HepG2 (cell line): ENCODE data around the gene ATP2B3. TPM values are rescaled to one million over a fixed set of nuclear protein-coding genes. Genes with fewer than 3 reads are reported as not detected.

Experiments used
- ATAC-seq: fragments of 200-7000 bp; cut with Tn5 transposase; 3 replicates; pipeline ENCODE4 v1.9.1; 2020; ENCODE audit warnings: mild to moderate bottlenecking, moderate library complexity
- BruUV-seq: library from RNA; stranded (reverse); fragments of 400-500 nt; replicated peaks from 2 replicates; lab custom pipeline; 2021; lab: Mats Ljungman, UMichigan
- CTCF ChIA-PET: fragments of 300-600 bp; formaldehyde crosslinking; extraction: SDS; loops from one replicate; lab custom pipeline; 2021; ENCODE audit warnings: low total read pairs, inconsistent platforms, low intra/inter-chr PET ratio; lab: Yijun Ruan, JAX
- POLR2A ChIA-PET: fragments of 350-600 bp; sonication (Branson Sonifier 250); formaldehyde crosslinking; loops from one replicate; lab custom pipeline; 2020; ENCODE audit warnings: antibody characterized with exemption, inconsistent platforms; lab: Yijun Ruan, JAX
- DNase-seq: peaks from one replicate; pipeline ENCODE4 v3.0.0-alpha.2; 2015; ENCODE audit warnings: low spot score
- FAIRE-seq: peaks from 3 replicates; lab custom pipeline; 2011; peaks lifted over from hg19 to GRCh38; lab: Jason Lieb, UNC
- H2AFZ ChIP-seq: one replicate; pipeline ENCODE4 v1.6.1; 2011; ENCODE audit warnings: low read length, inconsistent platforms
- H3K27ac ChIP-seq: fragments of 300-600 bp; 3 replicates; pipeline ENCODE4 v1.8.0; 2011; ENCODE audit warnings: mixed run types, mild to moderate bottlenecking, mixed read lengths, low read length, inconsistent platforms; ENCODE audit not compliant: insufficient read depth; ENCODE audit errors: extremely low read length
- H3K27me3 ChIP-seq, 2 experiments: fragments of 200-600 bp in 1 of 2; 2 replicates in 1 of 2; 3 replicates in 1 of 2; pipeline versions ENCODE4 v1.6.0 to v1.8.0; 2011; ENCODE audit warnings: low read length in 2 of 2, mild to moderate bottlenecking in 2 of 2, moderate library complexity in 2 of 2, inconsistent platforms in 1 of 2; ENCODE audit not compliant: insufficient read depth in 2 of 2, control insufficient read depth in 1 of 2
- H3K36me3 ChIP-seq, 2 experiments: fragments of 200-600 bp in 1 of 2; replicated peaks in 1 of 2; 2 replicates in 1 of 2; 3 replicates in 1 of 2; pipeline versions ENCODE4 v1.5.1 to v1.8.0; 2011; ENCODE audit warnings: low read length in 2 of 2, inconsistent platforms in 1 of 2; ENCODE audit not compliant: insufficient read depth in 2 of 2, control insufficient read depth in 1 of 2
- H3K4me1 ChIP-seq: 2 replicates; pipeline ENCODE4 v1.5.1; 2012; ENCODE audit warnings: low read length, inconsistent platforms; ENCODE audit not compliant: insufficient read depth
- H3K4me2 ChIP-seq: 2 replicates; pipeline ENCODE4 v1.6.0; 2011; ENCODE audit warnings: low read depth, low read length, inconsistent platforms
- H3K4me3 ChIP-seq, 3 experiments: fragments of 200-600 bp in 1 of 3; sonication (generic), shearing (Covaris generic) in 1 of 3; replicated peaks in 1 of 3; 2 replicates each; pipeline ENCODE4 v1.5.1; 2011 to 2016; ENCODE audit warnings: low read length in 3 of 3, inconsistent platforms in 2 of 3, low read depth in 2 of 3, mild to moderate bottlenecking in 2 of 3, control low read depth in 1 of 3, mixed read lengths in 1 of 3; ENCODE audit not compliant: insufficient read depth in 1 of 3
- H3K79me2 ChIP-seq: one replicate; pipeline ENCODE4 v1.6.1; 2011; ENCODE audit warnings: low read length, inconsistent platforms; ENCODE audit not compliant: insufficient read depth
- H3K9ac ChIP-seq: 2 replicates; pipeline ENCODE4 v1.6.0; 2011; ENCODE audit warnings: mild to moderate bottlenecking, low read depth, low read length, inconsistent platforms; ENCODE audit not compliant: insufficient read depth
- H3K9me3 ChIP-seq: 2 replicates; pipeline ENCODE4 v1.5.1; 2012; ENCODE audit warnings: mild to moderate bottlenecking, low read length
- H4K20me1 ChIP-seq: 2 replicates; pipeline ENCODE4 v1.6.0; 2011; ENCODE audit warnings: inconsistent platforms, mild to moderate bottlenecking, low read length, moderate library complexity; ENCODE audit not compliant: insufficient read depth
- ELF3 ChIP-seq: IDR thresholded peaks from 2 replicates; pipeline ENCODE4 v1.6.1; 2016; ENCODE audit warnings: missing genetic modification reagents, missing compliant biosample characterization
- POLR2G ChIP-seq: fragments of 200-400 bp; formaldehyde crosslinking; IDR thresholded peaks from 2 replicates; pipeline ENCODE4 v1.6.1; 2018; ENCODE audit warnings: mild to moderate bottlenecking, low read depth, low read length, moderate library complexity
- YY1 ChIP-seq: IDR thresholded peaks from 2 replicates; pipeline ENCODE4 v1.6.1; 2011; ENCODE audit warnings: low read length, low read depth, moderate library complexity, mild to moderate bottlenecking; ENCODE audit not compliant: insufficient read depth, insufficient replicate concordance
- ZNF563 ChIP-seq: sonication (generic); formaldehyde crosslinking; IDR thresholded peaks from 2 replicates; pipeline ENCODE4 v1.8.0; 2022; ENCODE audit warnings: mild to moderate bottlenecking, moderate library complexity, missing genetic modification reagents
- WGBS: methylation state at CpG from one replicate; pipeline ENCODE4 v1.1.6; 2017; ENCODE audit warnings: low lambda C conversion rate; 5-methylcytosine and 5-hydroxymethylcytosine counted together
- in situ Hi-C: cut with HindIII; loops from 2 replicates; pipeline ENCODE4 v1.10.0; 2017; ENCODE audit warnings: low pct_unique_long_range_greater_than_20kb; ENCODE audit not compliant: extremely low pct_ligation_motif_present
- intact Hi-C: fragments of 100-400 bp; cut with micrococcal nuclease; formaldehyde crosslinking; loops from one replicate; pipeline ENCODE4 v1.10.0; 2022; ENCODE audit not compliant: unreplicated experiment
- polyA plus RNA-seq, 8 experiments: library from polyadenylated mRNA; depleted of rRNA in 3 of 8; stranded (reverse) in 7 of 8; unstranded in 1 of 8; fragments of >200 nt; fragmentation: Illumina TruSeq in 4 of 8; extraction: Trizol in 4 of 8; gene quantifications; 2 replicates each; pipeline versions ENCODE4 v1.2.1 to v1.2.3, GENCODE V29; 2011 to 2016; ENCODE audit warnings: low read depth in 4 of 8, missing spikeins in 1 of 8, mixed read lengths in 1 of 8; ENCODE audit not compliant: insufficient read depth in 1 of 8
- total RNA-seq, 5 experiments: library from RNA; depleted of rRNA; stranded (reverse); fragments of >200 nt; fragmentation: Illumina TruSeq; extraction: Trizol; gene quantifications; 2 replicates each; pipeline ENCODE4 v1.2.3, GENCODE V29; 2016; ENCODE audit warnings: low read depth in 1 of 5
- TF ChIP-seq, protein P1 (sequence below): sonication (generic); formaldehyde crosslinking; conservative IDR thresholded peaks from 2 replicates; pipeline ENCODE4 v1.4.0; 2020; ENCODE audit warnings: mild to moderate bottlenecking, missing genetic modification reagents, moderate library complexity
- TF ChIP-seq, protein P2 (sequence below): sonication (generic); formaldehyde crosslinking; IDR thresholded peaks from 2 replicates; pipeline ENCODE4 v1.4.0; 2020; ENCODE audit warnings: mild to moderate bottlenecking, missing genetic modification reagents
- TF ChIP-seq, protein P3 (sequence below): sonication (generic); formaldehyde crosslinking; IDR thresholded peaks from 2 replicates; pipeline ENCODE4 v1.9.0; 2021; ENCODE audit warnings: missing genetic modification reagents, borderline replicate concordance
- TF ChIP-seq, protein P4 (sequence below): sonication (generic); formaldehyde crosslinking; IDR thresholded peaks from 2 replicates; pipeline ENCODE4 v1.9.0; 2022; ENCODE audit warnings: low read depth, missing genetic modification reagents

ATP2B3 gene
- total and polyA plus RNA-seq, 2 of the 13 experiments (the other 11 are each of a cell fraction or from before 2014, with no cell fraction given): not detected

DNA sequence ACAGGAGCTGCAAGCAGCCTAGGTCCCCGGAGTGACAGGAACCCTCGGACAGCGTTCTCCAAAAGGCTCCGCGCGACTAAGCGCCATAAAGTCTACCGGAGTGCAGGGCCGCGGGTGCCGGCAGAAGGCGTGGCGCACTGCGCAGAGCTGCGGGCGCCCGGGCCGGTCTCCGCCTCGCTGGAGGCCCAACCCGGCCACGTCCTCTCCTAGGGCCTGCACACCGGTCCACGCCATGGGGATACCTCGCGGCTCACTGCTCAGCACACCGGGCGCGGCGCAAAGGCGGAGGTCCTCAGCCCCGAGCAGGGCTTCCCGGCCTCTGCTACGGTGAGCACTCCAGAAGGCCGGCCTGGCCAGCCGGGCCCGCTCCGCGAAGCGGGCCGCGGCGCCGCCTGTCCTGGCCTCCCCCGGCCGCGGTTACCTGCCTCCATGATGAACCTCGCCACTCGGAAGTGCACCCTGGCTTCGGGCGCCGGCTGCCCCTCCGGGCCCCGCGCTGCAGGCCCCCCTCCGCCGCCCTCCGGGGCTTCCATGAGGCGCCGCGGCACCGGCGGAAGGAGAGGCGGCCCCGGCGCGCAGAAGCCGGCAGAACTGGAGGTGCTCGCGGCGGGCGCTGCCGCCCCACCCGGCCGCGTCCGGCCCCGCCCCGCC lies 81.2 kb downstream of the ATP2B3 start, which contains the start of gene CCNQ:
TSS of gene CCNQ (minus strand) at position 599 of the 651 bp plus-strand sequence. CDS start at position 533, 66 bp downstream.
- H3K27me3 ChIP-seq: no peaks in the 10 kb centered on the region; a peak in 1 of 5 replicates
- H3K79me2 ChIP-seq: peaks cover 9% of the 10 kb centered on the region
- DNase-seq (no peak), FAIRE-seq (no peak), ATAC-seq (peak; percentile 68)
- H3K9ac ChIP-seq: peak within 1 kb of the TSS; percentile 66
- no peaks in the 10 kb centered on the region for H3K9me3 ChIP-seq
- no CpG with 5 or more reads among the region's 79 CpGs for WGBS
- H3K4me3 ChIP-seq: peak within 1 kb of the TSS; percentile 63 to 78 (median 73); a peak in 5 of 6 replicates
- peak within 1 kb of the TSS; percentile 77 for H3K4me2 ChIP-seq
- no TSS peak for BruUV-seq
- H3K4me1 ChIP-seq: peaks cover 30% of the 10 kb centered on the region
- ChIA-PET POLR2A (interaction anchor here (1.7 to 2.0 kb wide), 3 partner anchors 11 to 29 kb away, joined by 7 to 10 read pairs (median 9); no protein-coding TSS in a partner anchor), CTCF (no interaction called here)
- H2AFZ ChIP-seq: no peak within 1 kb of the TSS
- H3K27ac ChIP-seq: peak within 1 kb of the TSS; percentile 40
- H4K20me1 ChIP-seq: no peaks in the 10 kb centered on the region
- no peaks in the 10 kb centered on the region; a peak in 1 of 5 replicates for H3K36me3 ChIP-seq
- intact Hi-C loops (no loop called here), in situ Hi-C loops (no loop called here)
- TF ChIP-seq, protein P1, sequence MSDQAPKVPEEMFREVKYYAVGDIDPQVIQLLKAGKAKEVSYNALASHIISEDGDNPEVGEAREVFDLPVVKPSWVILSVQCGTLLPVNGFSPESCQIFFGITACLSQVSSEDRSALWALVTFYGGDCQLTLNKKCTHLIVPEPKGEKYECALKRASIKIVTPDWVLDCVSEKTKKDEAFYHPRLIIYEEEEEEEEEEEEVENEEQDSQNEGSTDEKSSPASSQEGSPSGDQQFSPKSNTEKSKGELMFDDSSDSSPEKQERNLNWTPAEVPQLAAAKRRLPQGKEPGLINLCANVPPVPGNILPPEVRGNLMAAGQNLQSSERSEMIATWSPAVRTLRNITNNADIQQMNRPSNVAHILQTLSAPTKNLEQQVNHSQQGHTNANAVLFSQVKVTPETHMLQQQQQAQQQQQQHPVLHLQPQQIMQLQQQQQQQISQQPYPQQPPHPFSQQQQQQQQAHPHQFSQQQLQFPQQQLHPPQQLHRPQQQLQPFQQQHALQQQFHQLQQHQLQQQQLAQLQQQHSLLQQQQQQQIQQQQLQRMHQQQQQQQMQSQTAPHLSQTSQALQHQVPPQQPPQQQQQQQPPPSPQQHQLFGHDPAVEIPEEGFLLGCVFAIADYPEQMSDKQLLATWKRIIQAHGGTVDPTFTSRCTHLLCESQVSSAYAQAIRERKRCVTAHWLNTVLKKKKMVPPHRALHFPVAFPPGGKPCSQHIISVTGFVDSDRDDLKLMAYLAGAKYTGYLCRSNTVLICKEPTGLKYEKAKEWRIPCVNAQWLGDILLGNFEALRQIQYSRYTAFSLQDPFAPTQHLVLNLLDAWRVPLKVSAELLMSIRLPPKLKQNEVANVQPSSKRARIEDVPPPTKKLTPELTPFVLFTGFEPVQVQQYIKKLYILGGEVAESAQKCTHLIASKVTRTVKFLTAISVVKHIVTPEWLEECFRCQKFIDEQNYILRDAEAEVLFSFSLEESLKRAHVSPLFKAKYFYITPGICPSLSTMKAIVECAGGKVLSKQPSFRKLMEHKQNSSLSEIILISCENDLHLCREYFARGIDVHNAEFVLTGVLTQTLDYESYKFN (CRISPR knock-in tag): no peak
- TF ChIP-seq YY1 (peak; percentile 15), ZNF563 (CRISPR knock-in tag) (0 out of 2 replicates have a peak, but pooled peaks have one; percentile 33), ELF3 (no peak), POLR2G (peak; percentile 26; the same call in 1 of the 2 replicates)
- TF ChIP-seq, protein P2, sequence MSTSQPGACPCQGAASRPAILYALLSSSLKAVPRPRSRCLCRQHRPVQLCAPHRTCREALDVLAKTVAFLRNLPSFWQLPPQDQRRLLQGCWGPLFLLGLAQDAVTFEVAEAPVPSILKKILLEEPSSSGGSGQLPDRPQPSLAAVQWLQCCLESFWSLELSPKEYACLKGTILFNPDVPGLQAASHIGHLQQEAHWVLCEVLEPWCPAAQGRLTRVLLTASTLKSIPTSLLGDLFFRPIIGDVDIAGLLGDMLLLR (CRISPR knock-in tag): 0 out of 2 replicates have a peak, but pooled peaks have one; percentile 46
- TF ChIP-seq, protein P3, sequence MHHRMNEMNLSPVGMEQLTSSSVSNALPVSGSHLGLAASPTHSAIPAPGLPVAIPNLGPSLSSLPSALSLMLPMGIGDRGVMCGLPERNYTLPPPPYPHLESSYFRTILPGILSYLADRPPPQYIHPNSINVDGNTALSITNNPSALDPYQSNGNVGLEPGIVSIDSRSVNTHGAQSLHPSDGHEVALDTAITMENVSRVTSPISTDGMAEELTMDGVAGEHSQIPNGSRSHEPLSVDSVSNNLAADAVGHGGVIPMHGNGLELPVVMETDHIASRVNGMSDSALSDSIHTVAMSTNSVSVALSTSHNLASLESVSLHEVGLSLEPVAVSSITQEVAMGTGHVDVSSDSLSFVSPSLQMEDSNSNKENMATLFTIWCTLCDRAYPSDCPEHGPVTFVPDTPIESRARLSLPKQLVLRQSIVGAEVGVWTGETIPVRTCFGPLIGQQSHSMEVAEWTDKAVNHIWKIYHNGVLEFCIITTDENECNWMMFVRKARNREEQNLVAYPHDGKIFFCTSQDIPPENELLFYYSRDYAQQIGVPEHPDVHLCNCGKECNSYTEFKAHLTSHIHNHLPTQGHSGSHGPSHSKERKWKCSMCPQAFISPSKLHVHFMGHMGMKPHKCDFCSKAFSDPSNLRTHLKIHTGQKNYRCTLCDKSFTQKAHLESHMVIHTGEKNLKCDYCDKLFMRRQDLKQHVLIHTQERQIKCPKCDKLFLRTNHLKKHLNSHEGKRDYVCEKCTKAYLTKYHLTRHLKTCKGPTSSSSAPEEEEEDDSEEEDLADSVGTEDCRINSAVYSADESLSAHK (CRISPR knock-in tag): no peak
- TF ChIP-seq, protein P4, sequence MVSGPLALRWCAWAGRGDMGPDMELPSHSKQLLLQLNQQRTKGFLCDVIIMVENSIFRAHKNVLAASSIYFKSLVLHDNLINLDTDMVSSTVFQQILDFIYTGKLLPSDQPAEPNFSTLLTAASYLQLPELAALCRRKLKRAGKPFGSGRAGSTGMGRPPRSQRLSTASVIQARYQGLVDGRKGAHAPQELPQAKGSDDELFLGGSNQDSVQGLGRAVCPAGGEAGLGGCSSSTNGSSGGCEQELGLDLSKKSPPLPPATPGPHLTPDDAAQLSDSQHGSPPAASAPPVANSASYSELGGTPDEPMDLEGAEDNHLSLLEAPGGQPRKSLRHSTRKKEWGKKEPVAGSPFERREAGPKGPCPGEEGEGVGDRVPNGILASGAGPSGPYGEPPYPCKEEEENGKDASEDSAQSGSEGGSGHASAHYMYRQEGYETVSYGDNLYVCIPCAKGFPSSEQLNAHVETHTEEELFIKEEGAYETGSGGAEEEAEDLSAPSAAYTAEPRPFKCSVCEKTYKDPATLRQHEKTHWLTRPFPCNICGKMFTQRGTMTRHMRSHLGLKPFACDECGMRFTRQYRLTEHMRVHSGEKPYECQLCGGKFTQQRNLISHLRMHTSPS: no peak
